Nephron progenitor cell (in vitro differentiated cells): ENCODE data around the gene PNMA1.
A peak's percentile ranks its signal among the peaks of the same experiment; 100 is the strongest.

Source experiments
- DNase-seq: peaks from one replicate; pipeline ENCODE4 v3.0.0; 2021
- H3K27ac Mint-ChIP-seq: 2 replicates; pipeline ENCODE4 v1.8.0; 2021; ENCODE audit warnings: mild to moderate bottlenecking, moderate library complexity, mixed read lengths
- H3K27me3 Mint-ChIP-seq: 2 replicates; pipeline ENCODE4 v1.8.0; 2021; ENCODE audit warnings: mild to moderate bottlenecking, low read depth, mixed read lengths; ENCODE audit not compliant: poor library complexity
- H3K36me3 Mint-ChIP-seq: 2 replicates; pipeline ENCODE4 v1.8.0; 2021; ENCODE audit warnings: low read depth, mixed read lengths
- H3K4me1 Mint-ChIP-seq: 2 replicates; pipeline ENCODE4 v1.8.0; 2021; ENCODE audit warnings: mixed read lengths
- H3K4me3 Mint-ChIP-seq: 2 replicates; pipeline ENCODE4 v1.8.0; 2021; ENCODE audit warnings: mild to moderate bottlenecking, moderate library complexity, mixed read lengths
- H3K9me3 Mint-ChIP-seq: 2 replicates; pipeline ENCODE4 v1.8.0; 2021; ENCODE audit warnings: mild to moderate bottlenecking, moderate library complexity, mixed read lengths
- CTCF ChIP-seq: fragments of 200-600 bp; sonication (generic); IDR thresholded peaks from 2 replicates; pipeline ENCODE4 v1.5.0; 2021; ENCODE audit warnings: antibody characterized with exemption

Gene PNMA1

DNA sequence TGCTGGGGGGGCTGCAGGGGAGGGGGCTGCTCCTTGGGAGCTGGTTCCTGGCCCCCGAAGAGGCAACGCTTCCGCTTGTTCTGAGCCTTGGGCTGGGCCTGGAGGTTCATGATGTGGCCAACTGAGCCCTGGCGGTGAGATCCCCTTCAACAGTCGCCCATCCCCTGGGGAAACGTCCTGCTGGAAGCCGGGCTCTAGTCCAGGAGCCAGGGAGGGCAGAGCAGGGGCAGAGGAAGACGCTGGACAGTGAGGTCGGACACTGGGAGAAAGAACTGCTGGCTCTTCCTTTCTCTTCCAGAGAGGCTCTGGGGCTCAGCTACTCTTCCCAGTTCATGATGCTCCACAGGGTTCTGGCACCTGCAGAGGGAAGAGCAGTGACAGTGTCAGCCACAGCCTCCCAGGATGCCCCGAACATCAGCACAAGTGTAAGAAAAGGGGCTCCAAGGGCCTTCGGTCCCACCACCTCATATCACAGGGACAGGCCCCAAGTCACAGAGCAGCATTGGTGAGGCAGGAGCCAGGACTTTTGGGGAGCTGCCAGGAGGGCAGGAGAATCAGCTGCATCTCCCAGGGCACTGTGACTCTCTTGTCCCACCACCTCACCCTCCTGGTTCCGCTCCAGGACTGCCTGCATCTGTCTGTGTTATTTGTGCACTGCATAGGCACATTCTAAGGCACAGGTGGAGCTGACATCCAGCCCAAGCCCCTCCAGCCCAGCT lies 25.9 kb upstream of the PNMA1 start:
- H3K4me3 Mint-ChIP-seq = no peak overlapping the region
- H3K36me3 Mint-ChIP-seq = peaks cover 15% of the 10 kb centered on the region
- H3K4me1 Mint-ChIP-seq = peaks cover 52% of the 10 kb centered on the region
- TF ChIP-seq CTCF = no peak
- no peak for DNase-seq
- peak overlapping the region; percentile 29 for H3K27ac Mint-ChIP-seq
- H3K27me3 Mint-ChIP-seq = no peaks in the 10 kb centered on the region
- H3K9me3 Mint-ChIP-seq = no peaks in the 10 kb centered on the region

DNA sequence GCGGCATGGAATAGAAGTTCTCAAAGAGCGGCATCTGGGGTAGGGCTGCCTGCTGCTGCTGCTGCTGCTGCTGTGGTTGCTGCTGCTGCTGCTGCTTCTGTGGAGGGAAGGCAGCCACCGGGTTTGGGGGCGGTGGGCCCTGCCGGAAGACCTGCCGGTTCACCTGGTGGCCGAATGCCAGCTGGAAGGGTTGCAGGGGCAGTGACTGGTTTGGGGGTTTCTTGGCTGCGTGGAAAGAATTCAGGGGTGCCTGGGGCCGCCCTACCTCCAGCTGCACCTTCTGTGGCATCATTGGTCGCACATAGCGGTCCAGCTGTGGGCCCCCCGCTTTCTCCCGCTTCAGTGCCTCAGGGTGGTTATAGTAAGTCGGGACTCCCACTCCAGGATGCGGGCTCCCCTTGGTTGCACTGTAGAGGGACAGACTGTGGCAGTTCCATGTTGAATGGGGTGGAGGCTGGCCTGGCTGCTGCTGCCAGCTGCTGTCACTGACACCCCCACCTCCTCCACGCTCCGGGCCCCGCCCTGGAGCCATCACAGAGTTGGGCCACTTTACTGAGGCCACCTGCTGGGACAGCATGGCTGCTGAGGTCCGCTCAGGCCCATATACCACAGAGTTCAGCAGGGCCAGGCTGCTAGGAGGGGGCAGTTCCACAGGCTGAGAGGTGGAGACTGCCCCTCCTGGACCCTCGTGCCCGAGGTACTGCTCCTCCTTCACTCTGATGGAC lies 25.2 kb upstream of the PNMA1 start:
- Mint-ChIP-seq H3K9me3 (no peaks in the 10 kb centered on the region), H3K4me3 (no peak overlapping the region), H3K4me1 (peaks cover 45% of the 10 kb centered on the region), H3K36me3 (peaks cover 22% of the 10 kb centered on the region), H3K27me3 (no peaks in the 10 kb centered on the region), H3K27ac (no peak overlapping the region)
- TF ChIP-seq CTCF = no peak
- no peak for DNase-seq

GRCh38 chr14:73738518-73739173 lies 24.5 kb upstream of the PNMA1 start:
- H3K27me3 Mint-ChIP-seq = no peaks in the 10 kb centered on the region
- TF ChIP-seq CTCF = no peak
- no peak for DNase-seq
- H3K4me3 Mint-ChIP-seq = no peak overlapping the region
- H3K27ac Mint-ChIP-seq = no peak overlapping the region
- no peaks in the 10 kb centered on the region for H3K9me3 Mint-ChIP-seq
- H3K4me1 Mint-ChIP-seq = peaks cover 38% of the 10 kb centered on the region
- peaks cover 24% of the 10 kb centered on the region for H3K36me3 Mint-ChIP-seq

GRCh38 chr14:73736842-73737241 lies 22.7 kb upstream of the PNMA1 start:
- no peak for TF ChIP-seq CTCF
- Mint-ChIP-seq H3K9me3 (no peaks in the 10 kb centered on the region), H3K4me3 (no peak overlapping the region), H3K27me3 (no peaks in the 10 kb centered on the region), H3K4me1 (peaks cover 20% of the 10 kb centered on the region), H3K27ac (no peak overlapping the region), H3K36me3 (peaks cover 28% of the 10 kb centered on the region)
- DNase-seq = no peak

DNA sequence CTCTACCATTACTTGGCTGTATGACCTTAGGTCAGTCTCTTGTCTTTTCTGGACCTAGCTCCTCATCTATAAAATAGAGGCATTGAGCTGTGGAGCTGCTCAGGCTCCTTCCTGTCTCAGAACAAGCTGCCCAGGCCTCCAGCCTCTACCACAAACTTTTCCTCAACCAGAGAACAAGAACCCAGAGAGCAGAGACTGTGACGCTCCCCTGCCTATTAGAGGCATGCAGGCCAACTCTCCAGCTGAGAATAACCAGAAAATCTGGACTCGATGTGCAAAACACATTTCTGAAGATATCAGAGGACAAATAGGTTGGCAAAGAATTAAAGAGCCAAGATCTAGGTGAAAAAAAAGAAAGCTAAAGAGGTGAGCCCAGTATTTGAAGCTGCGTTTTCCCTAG lies 17.8 kb upstream of the PNMA1 start:
- H3K36me3 Mint-ChIP-seq = peaks cover 39% of the 10 kb centered on the region
- DNase-seq = no peak
- no peak overlapping the region for H3K4me3 Mint-ChIP-seq
- H3K27me3 Mint-ChIP-seq = no peaks in the 10 kb centered on the region
- H3K27ac Mint-ChIP-seq = no peak overlapping the region
- no peaks in the 10 kb centered on the region for H3K9me3 Mint-ChIP-seq
- no peak for TF ChIP-seq CTCF
- peaks cover 11% of the 10 kb centered on the region for H3K4me1 Mint-ChIP-seq
